ENCODE data around the gene VIL1. TPM values are rescaled to one million over a fixed set of nuclear protein-coding genes. Genes with fewer than 3 reads are reported as not detected.

VIL1 gene
- total and polyA plus RNA-seq, 4 donors: 0.06 to 0.77 (median 0.15) TPM

- H3K36me3 ChIP-seq (ENCODE audit: control insufficient read depth in 4 of 4, insufficient read depth in 4 of 4, low read length in 4 of 4): peaks cover 17 to 29% (median 21%) of the 10 kb centered on the region in 4 donors
- no peak for TF ChIP-seq CTCF (IDR thresholded peaks at IDR 0.05; ENCODE audit: control extremely low read depth, extremely low read depth)
These were observed 33.2 kb downstream of the VIL1 start for GRCh38 chr2:218452079-218452478.

GRCh38 chr2:218456849-218457248 lies 37.9 kb downstream of the VIL1 start:
- H3K36me3 ChIP-seq (ENCODE audit: control insufficient read depth in 4 of 4, insufficient read depth in 4 of 4, low read length in 4 of 4): peaks cover 12 to 27% (median 22%) of the 10 kb centered on the region in 4 donors
- WGBS, 2 donors: 81 to 89% methylated on average over 3 of the region's 3 CpGs
- no peak for TF ChIP-seq CTCF (IDR thresholded peaks at IDR 0.05; ENCODE audit: control extremely low read depth, extremely low read depth)
- H3K27ac ChIP-seq (ENCODE audit: low read depth in 1 of 2, low read length in 1 of 2): no peak overlapping the region
- no peaks in the 10 kb centered on the region for H3K27me3 ChIP-seq (ENCODE audit: control insufficient read depth in 3 of 3, insufficient read depth in 3 of 3, low read length in 2 of 3)
- DNase-seq (no peak), ATAC-seq (ENCODE audit: insufficient read depth, low FRiP score) (no peak)
- H3K4me3 ChIP-seq: no peak overlapping the region
- no peaks in the 10 kb centered on the region for H3K9me3 ChIP-seq (ENCODE audit: control insufficient read depth in 4 of 4, insufficient read depth in 3 of 4, low read length in 3 of 4)
- no peaks in the 10 kb centered on the region for H3K4me1 ChIP-seq (ENCODE audit: control insufficient read depth in 5 of 5, insufficient read depth in 5 of 5, low read length in 5 of 5)
- no peak overlapping the region for H3K9ac ChIP-seq (ENCODE audit: insufficient read depth in 1 of 2, low read length in 2 of 2)

More at GRCh38 chr2:218452079-218452478, 33.2 kb downstream of the VIL1 start:
- DNase-seq (no peak), ATAC-seq (ENCODE audit: insufficient read depth, low FRiP score) (no peak)
- WGBS, 2 donors: 58 to 67% methylated on average over 1 of the region's 1 CpG
- no peak overlapping the region for H3K9ac ChIP-seq (ENCODE audit: insufficient read depth in 1 of 2, low read length in 2 of 2)
- H3K27me3 ChIP-seq (ENCODE audit: control insufficient read depth in 3 of 3, insufficient read depth in 3 of 3, low read length in 2 of 3): no peaks in the 10 kb centered on the region
- H3K27ac ChIP-seq (ENCODE audit: low read depth in 1 of 2, low read length in 1 of 2): no peak overlapping the region
- no peaks in the 10 kb centered on the region for H3K9me3 ChIP-seq (ENCODE audit: control insufficient read depth in 4 of 4, insufficient read depth in 3 of 4, low read length in 3 of 4)
- no peak overlapping the region for H3K4me3 ChIP-seq
- H3K4me1 ChIP-seq (ENCODE audit: control insufficient read depth in 5 of 5, insufficient read depth in 5 of 5, low read length in 5 of 5): no peaks in the 10 kb centered on the region

GRCh38 chr2:218458598-218458997 lies 39.7 kb downstream of the VIL1 start:
- no peaks in the 10 kb centered on the region for H3K4me1 ChIP-seq (ENCODE audit: control insufficient read depth in 5 of 5, insufficient read depth in 5 of 5, low read length in 5 of 5)
- H3K27me3 ChIP-seq (ENCODE audit: control insufficient read depth in 3 of 3, insufficient read depth in 3 of 3, low read length in 2 of 3): no peaks in the 10 kb centered on the region
- H3K9ac ChIP-seq (ENCODE audit: insufficient read depth in 1 of 2, low read length in 2 of 2): no peak overlapping the region
- H3K36me3 ChIP-seq (ENCODE audit: control insufficient read depth in 4 of 4, insufficient read depth in 4 of 4, low read length in 4 of 4): peaks cover 12 to 28% (median 24%) of the 10 kb centered on the region in 4 donors
- no peak overlapping the region for H3K27ac ChIP-seq (ENCODE audit: low read depth in 1 of 2, low read length in 1 of 2)
- no peak overlapping the region for H3K4me3 ChIP-seq
- no peak for TF ChIP-seq CTCF (IDR thresholded peaks at IDR 0.05; ENCODE audit: control extremely low read depth, extremely low read depth)
- no peaks in the 10 kb centered on the region for H3K9me3 ChIP-seq (ENCODE audit: control insufficient read depth in 4 of 4, insufficient read depth in 3 of 4, low read length in 3 of 4)
- DNase-seq (no peak), ATAC-seq (ENCODE audit: insufficient read depth, low FRiP score) (no peak)
- 83 to 85% methylated on average over 1 of the region's 1 CpG for WGBS, 2 donors

All from lung (tissue), 12 donors.